CD8-positive, alpha-beta memory T cell (primary cell): ENCODE measurements around the gene TTLL8. TPM values are rescaled to one million over a fixed set of nuclear protein-coding genes. Genes with fewer than 3 reads are reported as not detected.

Experiments used
- CTCF ChIA-PET: fragments of 350-600 bp; sonication (Branson Sonifier 250); formaldehyde crosslinking; loops from one replicate; lab custom pipeline; 2021; ENCODE audit warnings: antibody characterized with exemption; lab: Charles Lee
- POLR2A ChIA-PET: fragments of 350-600 bp; sonication (Branson Sonifier 250); formaldehyde crosslinking; loops from one replicate; lab custom pipeline; 2021; ENCODE audit warnings: antibody characterized with exemption; lab: Charles Lee
- DNase-seq, 5 donors: peaks; one replicate each; pipeline versions ENCODE4 v3.0.0 to v3.0.0-alpha.2; 2020 to 2022; ENCODE audit warnings: mixed read lengths in 1 of 5
- H3K27ac ChIP-seq: one replicate; pipeline ENCODE4 v1.7.0; 2013; ENCODE audit warnings: low read depth, mild to moderate bottlenecking, low read length, moderate library complexity
- H3K27me3 ChIP-seq: 2 replicates; pipeline ENCODE4 v1.7.0; 2013; ENCODE audit warnings: low read length, mild to moderate bottlenecking; ENCODE audit not compliant: insufficient read depth, poor library complexity, severe bottlenecking
- H3K36me3 ChIP-seq: 2 replicates; pipeline ENCODE4 v1.7.0; 2013; ENCODE audit warnings: mild to moderate bottlenecking, low read length, moderate library complexity; ENCODE audit not compliant: insufficient read depth
- H3K4me1 ChIP-seq: 2 replicates; pipeline ENCODE4 v1.7.0; 2013; ENCODE audit warnings: mild to moderate bottlenecking, low read length, moderate library complexity; ENCODE audit not compliant: insufficient read depth
- H3K4me3 ChIP-seq: 2 replicates; pipeline ENCODE4 v1.7.0; 2013; ENCODE audit warnings: mild to moderate bottlenecking, low read length
- H3K9me3 ChIP-seq: 2 replicates; pipeline ENCODE4 v1.7.0; 2013; ENCODE audit warnings: mild to moderate bottlenecking, low read length
- H3K27ac Mint-ChIP-seq, 8 donors: one replicate each; pipeline ENCODE4 v1.8.0; 2020 to 2021; ENCODE audit warnings: mixed read lengths in 8 of 8, mild to moderate bottlenecking in 6 of 8, inconsistent platforms in 3 of 8, moderate library complexity in 3 of 8
- H3K27me3 Mint-ChIP-seq, 2 donors: one replicate each; pipeline ENCODE4 v1.8.0; 2020 to 2021; ENCODE audit warnings: mixed read lengths in 2 of 2, mild to moderate bottlenecking in 1 of 2, moderate library complexity in 1 of 2
- H3K36me3 Mint-ChIP-seq, 3 donors: one replicate each; pipeline ENCODE4 v1.8.0; 2020 to 2021; ENCODE audit warnings: mixed read lengths in 3 of 3, inconsistent platforms in 1 of 3, mild to moderate bottlenecking in 1 of 3
- H3K4me1 Mint-ChIP-seq, 3 donors: one replicate each; pipeline ENCODE4 v1.8.0; 2020 to 2021; ENCODE audit warnings: mixed read lengths in 3 of 3, inconsistent platforms in 1 of 3, mild to moderate bottlenecking in 1 of 3
- H3K4me3 Mint-ChIP-seq, 7 donors: one replicate each; pipeline ENCODE4 v1.8.0; 2020 to 2021; ENCODE audit warnings: mixed read lengths in 7 of 7, mild to moderate bottlenecking in 6 of 7, moderate library complexity in 4 of 7, inconsistent platforms in 2 of 7
- H3K9me3 Mint-ChIP-seq, 5 donors: one replicate each; pipeline ENCODE4 v1.8.0; 2020 to 2022; ENCODE audit warnings: mixed read lengths in 5 of 5, mild to moderate bottlenecking in 3 of 5, moderate library complexity in 2 of 5, inconsistent platforms in 1 of 5
- polyA plus RNA-seq: library from polyadenylated mRNA; unstranded; fragments of 300-500 nt; fragmentation: Illumina TruSeq; gene quantifications from one replicate; pipeline ENCODE4 v1.2.3, GENCODE V29; 2021
- total RNA-seq, 2 experiments: library from RNA; stranded (reverse); gene quantifications; one replicate each; pipeline ENCODE4 v1.2.3, GENCODE V29; 2021

Gene TTLL8
- total and polyA plus RNA-seq, 3 experiments from 2014 or later: not detected

DNA sequence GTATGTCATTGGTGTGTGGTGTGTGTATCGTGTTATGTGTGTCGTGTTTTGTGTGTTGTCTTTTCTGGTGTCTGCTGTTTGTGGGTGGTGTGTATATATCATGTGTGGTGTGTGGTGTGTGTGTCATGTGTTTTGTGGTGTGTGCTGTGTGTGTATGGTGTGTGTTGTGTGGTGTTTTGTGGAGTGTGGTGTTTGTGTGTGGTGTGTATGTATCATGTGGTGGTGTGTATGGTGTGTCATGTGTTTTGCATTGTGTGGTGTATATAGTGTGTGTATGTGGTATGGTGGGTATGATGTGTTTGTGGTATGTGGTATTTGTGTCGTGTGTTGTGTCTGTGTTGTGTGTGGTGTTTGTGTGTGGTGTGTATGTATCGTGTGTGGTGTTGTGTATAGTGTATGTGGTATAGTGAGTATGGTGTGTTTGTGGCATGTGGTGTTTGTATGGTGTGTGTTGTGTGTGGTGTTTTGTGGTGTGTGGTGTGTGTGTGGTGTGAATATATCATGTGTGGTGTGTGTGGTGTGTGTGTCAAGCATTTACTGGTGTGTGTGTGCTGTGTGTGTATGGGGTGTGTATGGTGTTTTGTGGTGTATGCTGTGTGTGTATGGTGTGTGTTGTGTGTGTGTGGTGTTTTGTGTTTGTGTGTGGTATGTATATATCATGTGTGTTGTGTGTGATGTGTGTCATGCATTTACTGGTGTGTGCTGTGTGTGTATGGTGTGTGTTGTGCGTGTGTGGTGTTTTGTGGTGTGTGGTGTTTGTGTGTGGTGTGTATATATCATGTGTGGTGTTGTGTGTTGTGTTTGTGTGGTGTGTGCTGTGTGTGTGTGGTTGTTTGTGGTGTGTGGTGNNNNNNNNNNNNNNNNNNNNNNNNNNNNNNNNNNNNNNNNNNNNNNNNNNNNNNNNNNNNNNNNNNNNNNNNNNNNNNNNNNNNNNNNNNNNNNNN, 84.8 kb downstream of the TTLL8 start:
- no peak for DNase-seq
- peaks cover 0 to 4% of the 10 kb centered on the region in 2 donors for H3K27me3 Mint-ChIP-seq

DNA sequence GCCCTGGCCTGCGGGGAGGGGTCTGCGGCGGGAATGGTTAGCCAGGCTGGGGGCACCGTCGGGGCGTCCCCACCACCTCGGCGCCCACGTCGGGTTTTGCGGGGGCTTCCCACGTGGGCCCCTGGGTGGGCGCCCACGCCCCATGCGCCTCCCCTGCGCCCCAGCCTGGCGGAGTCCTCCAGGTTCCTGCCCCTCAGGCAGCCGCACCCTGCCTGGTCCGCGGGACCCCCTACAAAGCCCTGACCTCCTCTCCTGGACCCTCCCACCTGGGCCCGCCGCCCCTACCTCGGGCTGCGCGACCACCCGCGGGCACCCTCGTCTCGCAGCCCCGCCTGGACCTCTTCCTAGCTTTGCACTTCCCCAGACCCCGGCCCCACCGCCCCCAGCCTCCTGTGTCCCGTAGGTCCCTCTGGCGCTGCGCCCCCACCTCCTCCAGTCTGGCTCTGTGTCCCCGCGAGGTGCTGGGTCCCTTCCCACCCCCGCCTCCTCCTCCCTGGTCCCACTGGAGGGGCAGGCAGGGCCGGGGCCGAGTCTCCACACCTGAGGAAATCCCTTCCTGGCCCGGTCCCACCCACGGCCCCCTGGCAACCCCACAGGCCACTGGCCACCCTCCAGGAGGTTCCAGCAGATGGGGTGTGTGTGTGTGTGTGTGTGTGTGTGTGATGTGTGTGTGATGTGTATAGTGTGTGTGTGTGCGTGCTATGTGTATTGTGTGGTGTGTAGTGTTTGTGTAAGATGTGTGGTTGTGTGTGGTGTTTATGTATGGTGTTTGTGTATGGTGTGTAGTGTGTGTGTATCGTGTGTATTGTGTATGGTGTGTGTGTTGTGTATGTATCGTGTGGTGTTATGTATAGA, 85.7 kb downstream of the TTLL8 start:
- Histone ChIP-seq H3K4me3 (no peak overlapping the region), H3K9me3 (no peaks in the 10 kb centered on the region), H3K27me3 (no peaks in the 10 kb centered on the region), H3K4me1 (peaks cover 32% of the 10 kb centered on the region), H3K27ac (no peak overlapping the region), H3K36me3 (no peaks in the 10 kb centered on the region)
- peak in 1 of 5 donors; percentile 49 for DNase-seq
- Mint-ChIP-seq H3K36me3 (peaks cover 0 to 2% (median 0%) of the 10 kb centered on the region in 3 donors), H3K27ac (no peak overlapping the region), H3K27me3 (peaks cover 0 to 4% of the 10 kb centered on the region in 2 donors), H3K4me3 (no peak overlapping the region), H3K9me3 (peaks cover 0 to 2% (median 0%) of the 10 kb centered on the region in 5 donors), H3K4me1 (peaks cover 23 to 37% (median 25%) of the 10 kb centered on the region in 3 donors)
- POLR2A ChIA-PET: interaction anchor here (0.6 to 3.0 kb wide), 2 partner anchors 11 to 22 kb away, joined by 5 to 30 read pairs; partner anchors contain the start of gene PIM3
- CTCF ChIA-PET: interaction anchor here (0.7 kb wide), 1 partner anchor 39 kb away, joined by 3 read pairs; no protein-coding TSS in a partner anchor

More for the DNA sequence above, 84.8 kb downstream of the TTLL8 start:
- H3K4me3 ChIP-seq: no peak overlapping the region
- Mint-ChIP-seq H3K4me1 (peaks cover 23 to 35% (median 23%) of the 10 kb centered on the region in 3 donors), H3K9me3 (peaks cover 0 to 2% (median 0%) of the 10 kb centered on the region in 5 donors), H3K4me3 (no peak overlapping the region), H3K27ac (no peak overlapping the region), H3K36me3 (peaks cover 0 to 2% (median 0%) of the 10 kb centered on the region in 3 donors)
- POLR2A ChIA-PET: no interaction called here
- CTCF ChIA-PET: no interaction called here
- no peaks in the 10 kb centered on the region for H3K9me3 ChIP-seq
- no peaks in the 10 kb centered on the region for H3K27me3 ChIP-seq
- H3K27ac ChIP-seq: no peak overlapping the region
- H3K36me3 ChIP-seq: no peaks in the 10 kb centered on the region
- H3K4me1 ChIP-seq: peaks cover 31% of the 10 kb centered on the region

- H3K4me3 ChIP-seq: peak overlapping the region; percentile 63
- Mint-ChIP-seq H3K9me3 (peaks cover 0 to 2% (median 0%) of the 10 kb centered on the region in 5 donors), H3K4me1 (peaks cover 18 to 36% (median 20%) of the 10 kb centered on the region in 3 donors), H3K36me3 (peaks cover 0 to 2% (median 0%) of the 10 kb centered on the region in 3 donors), H3K4me3 (peak overlapping the region; percentile 80 to 91 (median 84)), H3K27me3 (peaks cover 0 to 4% of the 10 kb centered on the region in 2 donors), H3K27ac (peak overlapping the region; percentile 18 to 100 (median 98))
- H3K27me3 ChIP-seq: no peaks in the 10 kb centered on the region
- DNase-seq: peak in 1 of 5 donors; percentile 60
- CTCF ChIA-PET: interaction anchor here (0.7 to 1.6 kb wide), 4 partner anchors 9 to 38 kb away, joined by 3 to 5 read pairs (median 3); partner anchors contain the start of gene PIM3
- H3K27ac ChIP-seq: peak overlapping the region; percentile 47
- POLR2A ChIA-PET: interaction anchor here (0.6 to 3.0 kb wide), 3 partner anchors 10 to 35 kb away, joined by 3 to 30 read pairs (median 5); partner anchors contain the start of gene PIM3
- no peaks in the 10 kb centered on the region for H3K36me3 ChIP-seq
- H3K9me3 ChIP-seq: no peaks in the 10 kb centered on the region
- peaks cover 33% of the 10 kb centered on the region for H3K4me1 ChIP-seq
These were observed 86.6 kb downstream of the TTLL8 start for GRCh38 chr22:49971232-49972162.

DNA sequence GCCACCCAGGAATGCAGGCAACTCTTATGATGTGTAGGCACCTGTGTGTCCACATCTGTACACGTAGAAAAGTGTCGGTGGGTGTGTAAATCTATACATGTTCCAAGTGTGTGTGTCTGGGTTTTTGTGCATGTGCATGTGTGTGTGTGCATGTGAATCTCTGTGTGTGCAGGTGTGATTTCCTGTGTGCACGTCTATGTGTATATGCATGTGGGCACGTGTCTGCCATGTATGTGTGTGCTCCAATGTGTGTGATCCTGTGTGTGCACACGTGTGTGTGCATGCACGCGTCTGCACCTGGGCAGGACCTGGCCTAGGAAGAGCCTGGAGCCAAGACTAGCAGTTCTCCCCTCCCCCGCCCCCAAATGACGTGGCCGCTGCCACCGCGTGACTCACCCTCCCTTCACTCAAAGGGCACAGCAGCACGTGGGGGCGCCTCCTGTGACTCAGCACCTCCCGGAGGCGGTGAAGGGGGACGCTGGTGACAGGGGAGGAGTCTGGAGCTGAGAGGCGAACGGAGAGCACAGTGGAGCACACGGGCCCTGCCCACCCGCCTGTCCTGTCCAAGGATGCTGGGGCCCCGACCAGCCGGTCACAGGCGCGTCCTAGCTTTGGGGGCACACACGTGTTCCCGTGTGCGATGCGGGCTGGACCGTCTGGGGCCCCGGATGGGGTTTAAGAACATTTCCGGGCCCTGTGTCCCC, 87.4 kb downstream of the TTLL8 start:
- Mint-ChIP-seq H3K27me3 (peaks cover 0 to 4% of the 10 kb centered on the region in 2 donors), H3K9me3 (peaks cover 0 to 2% (median 0%) of the 10 kb centered on the region in 5 donors), H3K4me3 (peak overlapping the region; percentile 80 to 91 (median 84)), H3K36me3 (peaks cover 0 to 2% (median 0%) of the 10 kb centered on the region in 3 donors), H3K27ac (peak overlapping the region; percentile 93 to 100 (median 98)), H3K4me1 (peaks cover 11 to 35% (median 17%) of the 10 kb centered on the region in 3 donors)
- peak overlapping the region; percentile 60 for H3K27ac ChIP-seq
- ChIA-PET CTCF (interaction anchor here (0.7 to 1.6 kb wide), 4 partner anchors 9 to 60 kb away, joined by 3 to 5 read pairs (median 4); partner anchors contain the start of gene PIM3), POLR2A (interaction anchor here (1.1 to 3.0 kb wide), 2 partner anchors 9 to 35 kb away, joined by 3 to 30 read pairs; partner anchors contain the start of gene PIM3)
- H3K4me3 ChIP-seq: peak overlapping the region; percentile 63
- no peaks in the 10 kb centered on the region for H3K36me3 ChIP-seq
- peaks cover 25% of the 10 kb centered on the region for H3K4me1 ChIP-seq
- H3K27me3 ChIP-seq: no peaks in the 10 kb centered on the region
- DNase-seq: peak; percentile 85 to 98 (median 93)
- H3K9me3 ChIP-seq: no peaks in the 10 kb centered on the region

GRCh38 chr22:49969751-49970527, 88.2 kb downstream of the TTLL8 start:
- peaks cover 0 to 2% (median 0%) of the 10 kb centered on the region in 5 donors for H3K9me3 Mint-ChIP-seq
- Histone ChIP-seq H3K4me3 (peak overlapping the region; percentile 63), H3K27me3 (no peaks in the 10 kb centered on the region), H3K4me1 (peaks cover 20% of the 10 kb centered on the region), H3K27ac (peak overlapping the region; percentile 60), H3K9me3 (no peaks in the 10 kb centered on the region), H3K36me3 (no peaks in the 10 kb centered on the region)
- H3K27me3 Mint-ChIP-seq: peaks cover 0 to 4% of the 10 kb centered on the region in 2 donors
- H3K4me1 Mint-ChIP-seq: peaks cover 7 to 30% (median 13%) of the 10 kb centered on the region in 3 donors
- POLR2A ChIA-PET: interaction anchor here (3.0 kb wide), 1 partner anchor 8 kb away, joined by 30 read pairs; the partner anchor contains the start of gene PIM3
- DNase-seq: peak in 1 of 5 donors; percentile 45
- CTCF ChIA-PET: interaction anchor here (1.2 to 1.6 kb wide), 3 partner anchors 8 to 61 kb away, joined by 3 to 5 read pairs (median 4); no protein-coding TSS in a partner anchor
- H3K27ac Mint-ChIP-seq: peak overlapping the region; percentile 93 to 100 (median 98)
- H3K36me3 Mint-ChIP-seq: peaks cover 0 to 4% (median 0%) of the 10 kb centered on the region in 3 donors
- peak overlapping the region in 4 of 7 donors; percentile 81 to 88 (median 85) for H3K4me3 Mint-ChIP-seq
